Testis (tissue), 2 donors: ENCODE results near the gene LUZP2.

Source experiments
- CTCF ChIP-seq, 3 experiments: fragments of 450-650 bp in 2 of 3; fragments of 200-600 bp in 1 of 3; sonication (generic) in 1 of 3; IDR thresholded peaks; one replicate each; pipeline ENCODE4 v1.5.1; 2016 to 2019; ENCODE audit warnings: antibody characterized with exemption in 3 of 3, mild to moderate bottlenecking in 2 of 3, moderate library complexity in 1 of 3
- POLR2A ChIP-seq: fragments of 450-650 bp; IDR thresholded peaks from one replicate; pipeline ENCODE4 v1.6.1; 2017; ENCODE audit warnings: antibody characterized with exemption, mild to moderate bottlenecking, moderate library complexity

- no peak for TF ChIP-seq CTCF (IDR thresholded peaks at IDR 0.05)
- no peak for TF ChIP-seq POLR2A
These were observed 323.1 kb downstream of the LUZP2 start for GRCh38 chr11:24819863-24820434.
